GM10847 (cell line): Measurements from ENCODE around the gene SLC38A8.

ENCODE experiments used
- POLR2A ChIP-seq: IDR thresholded peaks from 2 replicates; pipeline ENCODE4 v1.6.1; 2011; ENCODE audit not compliant: insufficient read length; ENCODE audit errors: extremely low read depth

The SLC38A8 gene

DNA sequence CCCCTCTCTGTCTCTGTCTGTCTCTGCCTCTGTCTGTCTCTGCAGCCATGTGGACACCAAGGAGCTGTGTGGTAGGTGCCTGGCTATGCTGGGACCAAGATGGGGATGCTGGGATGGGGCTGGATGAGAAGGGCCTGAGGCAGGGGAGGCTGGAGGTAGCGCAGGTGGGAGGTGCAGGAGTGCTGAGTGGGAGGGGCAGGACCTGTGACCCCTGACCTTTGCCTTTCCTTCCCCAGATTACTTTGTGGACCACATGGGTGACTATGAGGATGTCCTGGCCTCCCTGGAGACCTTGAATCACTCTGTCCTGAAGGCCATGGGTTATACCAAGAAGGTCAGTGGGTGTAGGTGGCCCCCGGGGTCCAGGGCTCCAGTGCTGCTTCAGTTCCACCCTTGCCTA, 61.8 kb downstream of the SLC38A8 start:
- TF ChIP-seq POLR2A, result no peak

DNA sequence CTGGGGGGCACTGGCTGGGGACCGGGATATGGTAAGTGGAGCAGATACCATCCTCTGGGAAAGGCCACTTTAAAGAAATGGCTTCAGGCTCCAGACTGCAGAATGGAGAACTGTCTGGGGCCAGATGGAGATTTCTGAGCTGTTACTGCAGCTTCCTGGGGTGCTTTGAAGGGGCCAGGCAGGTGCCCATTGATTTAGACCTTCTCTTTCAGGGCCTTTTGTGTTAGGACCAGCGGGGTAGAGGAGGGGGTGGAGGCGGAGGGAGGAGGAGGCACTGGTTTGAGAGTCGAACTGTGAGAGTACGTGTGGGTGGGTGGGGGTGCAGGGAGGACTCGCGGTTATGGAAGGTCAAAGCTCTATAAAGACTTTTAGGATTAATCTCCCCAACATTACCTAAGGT, 63.2 kb downstream of the SLC38A8 start:
- no peak for TF ChIP-seq POLR2A

DNA sequence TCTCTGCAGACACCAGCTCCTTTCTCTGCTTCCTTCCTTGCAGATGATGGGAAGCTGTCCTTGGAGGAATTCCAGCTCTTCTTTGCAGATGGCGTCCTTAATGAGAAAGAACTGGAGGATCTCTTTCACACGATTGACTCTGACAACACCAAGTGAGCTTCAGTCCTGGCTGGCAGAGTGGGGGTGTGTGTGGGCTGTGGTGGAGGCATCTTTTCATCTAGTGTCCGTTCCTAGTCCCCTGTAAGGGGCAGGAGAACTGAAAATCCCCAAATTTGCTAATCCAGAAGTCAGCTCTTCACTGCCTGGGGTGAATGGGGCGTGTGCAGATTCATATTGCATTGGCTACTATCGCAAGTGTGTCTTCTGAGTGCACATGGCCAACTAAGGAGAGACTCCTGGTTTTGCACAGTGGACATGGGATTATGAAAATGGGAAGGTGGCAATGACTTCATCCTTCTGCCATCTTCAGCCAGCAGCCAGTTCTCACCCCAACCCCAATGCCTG, 64.1 kb downstream of the SLC38A8 start:
- TF ChIP-seq POLR2A, result no peak

DNA sequence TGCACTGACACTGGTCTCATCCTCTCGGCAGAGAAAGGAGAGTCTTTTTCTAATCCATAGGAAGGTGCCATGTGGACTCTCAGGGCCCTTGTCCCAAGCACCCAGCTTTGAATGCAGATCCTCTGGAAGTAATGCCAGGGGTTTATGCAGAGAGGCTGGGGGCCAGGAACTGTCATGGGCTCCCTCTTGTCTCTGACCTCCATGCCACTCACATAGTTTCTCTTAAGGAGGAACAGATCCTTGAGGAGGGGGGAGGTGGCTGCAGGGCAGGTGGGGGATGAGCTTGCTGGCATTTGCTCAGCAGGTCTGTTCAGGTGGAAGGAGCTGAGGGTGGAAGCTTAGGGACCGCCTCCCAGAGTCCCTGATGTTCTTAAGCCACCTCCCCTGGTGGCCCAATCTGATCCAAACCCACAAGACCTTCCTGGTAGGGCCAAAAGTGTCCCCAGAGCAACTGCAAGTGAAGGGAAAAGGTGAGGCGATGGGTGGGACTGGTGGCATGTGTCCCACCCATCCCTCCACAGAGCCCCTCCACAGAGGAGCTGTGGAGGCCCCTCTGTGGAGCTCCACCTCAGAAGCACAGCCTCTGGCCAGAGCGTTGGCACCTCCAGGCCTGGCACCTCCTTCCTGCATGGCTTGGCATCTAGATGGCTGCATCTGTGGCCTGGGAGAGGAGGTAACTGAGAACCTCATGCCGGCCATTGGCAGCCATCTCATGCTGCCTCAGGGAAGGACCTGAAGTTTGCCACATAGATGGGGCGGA, 65.4 kb downstream of the SLC38A8 start:
- TF ChIP-seq POLR2A, result no peak

DNA sequence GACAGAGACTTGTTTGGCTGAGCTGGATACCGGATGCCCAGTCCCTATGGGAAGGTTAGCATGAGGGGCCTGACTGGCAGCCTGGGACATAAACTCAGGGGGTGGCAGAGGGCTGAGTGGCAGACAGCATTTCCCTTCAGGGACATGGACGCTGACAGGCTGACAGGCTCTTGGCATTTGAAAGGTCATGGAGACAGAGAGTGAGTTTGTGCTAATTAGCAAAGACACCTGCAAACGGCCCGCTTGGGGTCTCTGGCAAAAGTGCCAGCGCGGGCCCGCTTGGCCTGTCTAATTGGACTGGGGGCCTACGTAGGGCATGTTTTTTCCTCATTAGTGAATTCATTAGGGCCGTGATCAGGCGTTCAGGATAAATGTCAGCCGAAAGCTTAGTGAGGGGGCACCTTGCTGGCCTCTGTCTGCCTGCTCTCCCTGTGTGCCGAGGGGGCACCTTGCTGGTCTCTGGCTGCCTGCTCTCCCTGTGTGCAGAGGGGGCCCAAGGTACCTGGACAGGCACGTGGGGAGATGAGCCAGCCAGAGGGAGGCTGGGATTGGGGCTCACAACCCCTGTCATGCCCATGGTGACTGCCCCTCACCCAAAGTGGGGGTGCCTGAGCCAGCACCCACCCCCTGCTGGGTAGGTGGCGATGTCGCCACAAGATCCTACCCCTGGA, 66.9 kb downstream of the SLC38A8 start:
- TF ChIP-seq POLR2A, result no peak

DNA sequence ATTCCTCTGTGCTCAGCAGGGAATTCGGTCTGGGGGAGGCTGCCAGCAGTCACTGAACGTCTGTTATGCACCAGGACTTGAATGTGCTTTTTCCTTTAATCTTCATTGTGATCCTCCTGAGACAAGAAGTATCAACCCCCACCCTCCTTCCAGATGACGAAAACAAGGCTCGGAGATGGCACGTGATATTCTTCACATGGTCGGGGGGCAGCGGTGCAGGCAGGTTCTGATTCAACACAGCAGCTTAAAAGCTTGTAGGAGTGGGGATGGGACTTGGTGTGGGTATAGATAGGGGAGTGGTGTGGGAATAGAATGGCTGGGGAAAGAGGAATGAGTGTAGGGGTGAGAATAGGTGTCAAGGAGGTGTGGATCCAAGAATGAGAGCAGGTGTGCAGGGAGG, 68.1 kb downstream of the SLC38A8 start:
- no peak for TF ChIP-seq POLR2A

DNA sequence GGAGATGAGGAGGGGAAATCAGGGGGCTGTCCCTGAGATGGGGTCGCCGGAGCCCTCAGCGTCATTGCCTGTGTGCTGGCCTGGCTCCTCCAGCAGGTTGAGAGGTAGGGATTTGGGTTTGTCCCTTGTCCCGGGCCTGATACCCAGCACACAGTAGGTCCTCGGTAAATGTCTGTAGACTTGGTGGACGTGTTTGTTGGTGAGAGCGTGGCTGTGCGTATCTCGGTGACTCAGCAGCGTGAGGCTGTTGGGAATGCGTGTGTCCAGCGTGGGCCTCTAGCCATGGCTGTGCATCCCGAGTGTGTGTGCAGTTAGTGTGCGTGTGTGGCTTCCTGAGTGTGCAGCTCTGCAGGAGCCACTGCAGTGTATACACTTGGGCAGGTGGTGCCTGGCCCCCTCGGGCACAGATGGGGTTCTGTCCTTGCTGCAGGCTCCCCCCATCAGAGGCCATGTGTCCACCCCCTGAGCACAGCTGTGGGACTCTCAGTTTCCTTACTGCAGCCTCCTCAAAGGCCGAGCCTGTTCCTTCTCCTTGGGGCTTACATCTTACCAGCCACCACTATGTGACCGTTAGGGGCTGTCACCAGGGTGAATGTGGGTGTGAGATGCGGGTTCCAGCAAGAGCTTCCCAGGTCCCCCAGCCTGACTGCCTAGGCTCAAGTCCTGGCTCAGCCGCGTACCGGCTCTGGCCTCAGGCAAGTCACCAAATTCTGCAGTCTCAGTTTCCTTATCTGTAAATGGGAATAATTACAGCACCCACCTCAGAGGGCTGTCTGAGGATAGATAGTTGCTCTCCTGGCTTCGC, 68.8 kb downstream of the SLC38A8 start:
- no peak for TF ChIP-seq POLR2A

DNA sequence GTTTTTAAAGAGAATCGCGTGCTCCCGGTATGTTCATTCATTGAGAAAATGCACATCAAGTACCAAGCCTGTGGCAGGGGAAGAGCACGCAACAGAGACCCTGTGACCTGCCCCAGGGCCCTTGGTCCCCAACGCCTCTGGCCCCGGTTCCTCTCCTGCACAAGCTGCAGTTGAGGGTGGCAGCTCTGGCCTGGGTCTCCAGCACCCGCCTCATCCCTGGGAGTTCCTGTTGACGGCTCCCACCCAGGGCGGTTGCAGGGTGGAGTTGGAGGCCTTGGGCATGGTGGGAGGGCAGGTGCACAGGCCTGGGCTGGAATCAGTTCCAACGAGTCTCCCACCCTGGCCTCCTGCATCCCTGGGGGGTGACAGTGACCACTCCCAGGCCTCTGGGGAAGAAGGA, 69.5 kb downstream of the SLC38A8 start:
- TF ChIP-seq POLR2A, result no peak

DNA sequence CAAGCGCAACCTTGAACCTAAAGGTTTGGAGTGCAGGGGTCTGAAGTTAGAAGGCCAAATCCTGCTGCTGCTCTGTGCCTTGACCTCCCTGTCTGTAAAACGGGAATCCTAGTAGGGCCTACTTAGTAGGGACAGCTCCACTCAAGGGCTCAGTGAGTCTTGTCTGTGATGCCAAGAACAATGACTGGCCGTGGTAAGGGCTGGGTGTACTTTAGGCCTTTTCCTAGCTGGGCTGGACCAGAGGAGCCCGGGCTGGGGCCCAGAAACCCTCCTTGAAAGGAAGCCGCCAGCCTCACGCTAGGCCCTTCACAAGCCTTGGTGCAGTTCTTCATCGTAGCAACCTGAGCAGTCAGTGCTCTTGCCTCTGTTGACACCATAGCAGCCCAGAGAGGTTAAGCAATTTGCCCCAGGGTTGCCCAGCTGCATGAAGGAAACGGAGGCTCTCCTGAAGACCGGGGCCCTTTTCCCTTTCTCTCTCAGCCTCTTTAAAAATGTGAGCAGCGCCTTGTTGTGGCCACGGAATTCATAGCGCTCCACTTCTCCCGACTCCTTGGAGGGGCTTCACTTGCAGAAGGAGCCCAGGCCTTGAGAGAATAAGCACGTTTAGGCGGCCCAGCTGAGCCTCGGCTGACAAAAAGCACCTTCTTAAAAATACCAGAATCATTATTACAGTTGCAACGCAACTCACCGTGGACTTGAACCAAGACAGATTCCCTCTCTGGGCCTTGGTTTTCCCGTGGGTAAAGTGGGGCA, 70.2 kb downstream of the SLC38A8 start:
- no peak for TF ChIP-seq POLR2A

DNA sequence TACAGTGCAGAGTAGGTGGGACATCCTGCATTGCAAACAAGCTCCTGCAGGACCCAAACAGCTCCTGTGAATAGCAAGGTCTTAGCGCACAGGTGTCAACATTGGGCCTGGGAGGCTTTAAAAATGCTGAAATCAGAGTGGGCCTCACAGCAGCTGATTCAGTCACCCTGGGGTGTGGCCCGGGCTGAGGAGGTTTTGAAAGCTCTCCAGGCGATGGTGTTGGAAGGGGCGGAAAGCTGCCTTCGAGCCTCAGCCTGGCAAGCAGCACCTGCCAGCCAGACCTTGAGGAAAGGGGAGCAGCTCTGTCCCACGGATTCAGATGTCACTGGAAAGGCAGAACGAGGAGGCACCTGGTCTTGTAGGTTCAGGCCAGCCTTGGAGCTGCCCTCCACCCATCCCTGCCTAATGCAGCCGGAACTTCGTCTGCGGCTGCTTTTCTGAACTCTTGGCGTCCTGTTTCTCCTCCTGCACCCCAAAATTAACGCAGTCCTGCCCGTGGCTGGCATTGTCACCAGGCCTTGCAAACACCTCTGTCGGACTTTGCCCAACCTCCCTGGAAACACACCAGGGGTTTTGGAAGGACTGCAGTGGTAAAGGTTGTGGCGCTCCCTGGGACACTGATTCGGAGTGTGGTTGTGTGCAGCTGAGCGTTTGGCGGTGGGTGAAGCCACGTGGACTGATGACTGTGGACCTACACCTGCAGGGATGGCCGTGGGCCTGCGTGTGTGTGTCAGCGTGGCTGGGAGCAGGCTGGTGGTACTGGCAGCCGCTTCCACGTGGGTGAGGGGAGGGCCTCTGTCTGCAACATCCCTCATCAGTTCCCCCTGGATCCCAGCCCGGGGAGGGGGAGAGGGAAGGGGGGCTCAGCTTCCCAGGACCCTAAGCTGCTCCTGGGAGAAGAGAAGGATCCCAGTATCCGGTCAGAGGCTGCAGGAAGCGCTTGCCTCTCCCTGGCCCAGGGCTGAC, 71.1 kb downstream of the SLC38A8 start:
- TF ChIP-seq POLR2A, result no peak

DNA sequence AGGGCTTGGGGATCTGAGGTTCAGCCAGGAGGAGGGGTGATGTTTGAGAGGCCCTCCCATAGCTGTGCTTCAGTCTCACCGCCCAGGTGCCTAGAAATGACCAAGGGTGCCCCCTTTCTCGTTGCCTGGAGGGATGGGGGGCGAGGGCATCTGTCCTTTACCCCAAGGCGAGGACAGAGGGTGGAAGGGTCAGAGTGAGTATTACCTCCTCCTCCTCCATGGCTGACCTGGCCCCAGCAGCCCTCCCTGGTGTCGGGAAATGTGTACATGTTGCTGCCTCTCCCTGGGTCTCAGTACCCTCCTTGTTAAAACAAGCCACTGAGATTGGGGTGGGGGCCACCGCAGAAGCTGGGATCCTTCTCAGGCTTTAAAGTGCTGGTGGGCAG, 72.2 kb downstream of the SLC38A8 start:
- no peak for TF ChIP-seq POLR2A

DNA sequence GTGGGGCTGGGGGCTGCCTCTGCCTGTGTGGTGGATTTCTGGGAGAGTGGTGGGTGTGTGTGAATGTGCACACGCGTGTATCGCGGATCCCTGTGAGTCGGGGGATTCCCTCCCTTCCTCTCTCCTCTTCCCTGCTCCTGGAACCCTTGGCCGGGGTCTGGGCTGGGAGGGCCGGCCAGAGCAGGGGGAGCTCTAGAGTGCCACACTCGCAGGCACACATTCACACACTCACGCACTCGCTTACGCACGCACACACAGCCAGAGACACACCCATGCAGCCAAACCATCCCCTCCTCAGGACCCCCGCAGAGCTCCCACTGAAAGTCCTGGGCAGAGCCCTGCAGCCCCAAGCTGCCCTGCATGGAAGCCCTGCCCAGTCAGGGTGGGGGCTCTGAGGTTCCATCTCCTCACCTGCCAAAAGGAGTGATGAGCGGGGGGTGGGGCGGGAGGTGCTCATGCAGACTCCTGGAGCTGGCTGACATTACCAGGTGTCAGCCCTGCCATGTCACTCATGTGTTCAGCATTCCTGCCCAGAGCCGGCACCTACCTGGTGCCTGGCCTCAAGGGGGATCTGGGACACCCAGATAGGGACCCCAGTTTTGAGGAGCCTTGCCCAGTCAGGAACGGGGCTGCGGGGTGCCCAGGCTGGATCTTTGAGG, 72.7 kb downstream of the SLC38A8 start:
- TF ChIP-seq POLR2A, result no peak

DNA sequence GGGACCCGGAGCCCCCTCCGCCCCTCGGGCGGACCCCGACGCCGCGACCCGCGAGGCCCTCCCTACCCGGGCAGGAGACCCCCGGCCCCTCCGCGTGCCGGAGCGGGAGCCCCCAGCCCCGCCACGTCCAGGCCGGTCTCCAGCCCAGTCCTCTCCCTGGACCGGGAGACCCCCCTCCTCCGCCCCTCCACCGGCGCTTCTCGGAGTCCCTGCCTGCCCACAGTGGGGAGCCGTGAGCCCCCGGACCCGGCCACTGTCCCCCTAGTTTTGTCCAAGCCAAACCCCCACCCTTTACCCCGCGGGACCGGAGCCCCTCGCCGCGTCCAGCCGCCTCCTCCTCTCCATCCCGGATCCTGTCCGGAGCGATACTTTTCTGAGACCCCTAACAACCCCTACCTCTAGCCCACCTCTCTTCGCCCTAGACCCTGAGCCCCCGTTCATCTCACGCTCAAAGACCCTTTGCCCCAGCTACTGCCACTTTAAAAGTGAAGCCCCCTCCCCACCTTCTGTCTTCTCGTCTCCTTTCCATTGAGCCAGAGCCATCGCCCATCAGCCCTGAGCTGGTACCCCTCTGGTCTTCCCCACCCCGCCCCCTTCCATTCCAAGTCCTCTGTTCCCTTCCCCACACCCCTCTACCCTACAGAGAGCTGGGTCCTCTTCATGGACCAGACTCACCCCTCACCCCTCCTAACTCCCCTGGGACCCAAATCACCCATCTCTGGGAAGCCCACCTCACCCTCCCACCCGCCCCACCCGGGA, 73.5 kb downstream of the SLC38A8 start:
- TF ChIP-seq POLR2A, result no peak

DNA sequence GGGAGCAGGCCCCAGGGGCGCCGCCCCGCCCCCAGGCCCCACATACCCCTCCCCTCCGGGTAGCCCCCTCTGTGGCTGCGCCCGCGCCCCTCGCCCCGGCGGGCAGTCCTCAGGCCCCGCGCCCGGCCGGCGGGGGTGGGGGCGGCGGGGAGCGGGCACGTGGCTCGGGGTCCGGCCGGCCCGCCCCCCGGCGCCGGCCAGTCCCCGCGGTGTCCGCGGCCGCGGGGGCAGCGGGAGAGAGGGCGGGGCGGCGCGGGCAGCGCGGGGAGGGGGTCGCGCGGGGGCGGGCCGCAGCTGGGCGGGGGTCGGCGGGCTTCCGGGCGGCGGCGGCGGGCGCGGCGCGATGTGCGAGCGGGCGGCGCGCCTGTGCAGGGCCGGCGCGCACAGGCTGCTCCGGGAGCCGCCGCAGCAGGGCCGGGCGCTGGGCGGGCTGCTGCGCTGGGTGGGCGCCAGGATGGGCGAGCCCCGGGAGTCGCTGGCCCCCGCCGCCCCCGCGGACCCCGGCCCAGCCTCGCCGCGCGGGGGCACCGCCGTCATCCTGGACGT, 74.2 kb downstream of the SLC38A8 start:
- TF ChIP-seq POLR2A, result no peak
